ENCODE measurements around the gene PSMB2.

The PSMB2 gene

DNA sequence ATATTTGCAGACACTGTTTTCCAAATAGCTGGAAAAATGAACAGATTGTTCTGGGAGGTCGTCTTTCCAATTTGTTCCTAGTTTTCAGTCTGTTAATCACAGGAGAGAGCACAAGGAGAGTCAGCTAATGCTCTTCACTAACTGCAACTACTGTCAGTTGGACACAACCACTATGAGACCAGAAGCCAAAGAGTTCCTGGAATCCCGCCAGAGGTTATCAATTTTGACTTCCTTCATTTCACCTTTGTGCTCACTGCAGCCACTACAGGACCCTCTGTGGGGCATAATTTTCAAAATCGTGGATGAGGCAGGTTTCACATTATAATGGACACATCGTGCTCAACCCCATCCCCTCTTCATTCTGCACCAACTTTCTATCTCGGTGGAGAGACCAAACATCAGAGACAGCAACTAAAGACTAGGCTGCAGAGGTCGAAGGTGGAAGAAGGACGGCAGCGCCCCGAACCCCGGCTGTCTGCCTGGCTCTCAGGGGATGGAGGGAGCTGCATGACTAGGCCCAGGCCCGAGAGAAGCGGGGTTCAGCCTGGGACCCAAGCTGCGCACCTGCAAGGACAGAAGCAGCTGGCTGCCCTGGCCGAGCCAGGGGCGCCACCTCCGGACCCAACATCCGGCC is 84.7 kb downstream of the PSMB2 start:
- DNase-seq (ENCODE audit: low spot score) = no peak

DNA sequence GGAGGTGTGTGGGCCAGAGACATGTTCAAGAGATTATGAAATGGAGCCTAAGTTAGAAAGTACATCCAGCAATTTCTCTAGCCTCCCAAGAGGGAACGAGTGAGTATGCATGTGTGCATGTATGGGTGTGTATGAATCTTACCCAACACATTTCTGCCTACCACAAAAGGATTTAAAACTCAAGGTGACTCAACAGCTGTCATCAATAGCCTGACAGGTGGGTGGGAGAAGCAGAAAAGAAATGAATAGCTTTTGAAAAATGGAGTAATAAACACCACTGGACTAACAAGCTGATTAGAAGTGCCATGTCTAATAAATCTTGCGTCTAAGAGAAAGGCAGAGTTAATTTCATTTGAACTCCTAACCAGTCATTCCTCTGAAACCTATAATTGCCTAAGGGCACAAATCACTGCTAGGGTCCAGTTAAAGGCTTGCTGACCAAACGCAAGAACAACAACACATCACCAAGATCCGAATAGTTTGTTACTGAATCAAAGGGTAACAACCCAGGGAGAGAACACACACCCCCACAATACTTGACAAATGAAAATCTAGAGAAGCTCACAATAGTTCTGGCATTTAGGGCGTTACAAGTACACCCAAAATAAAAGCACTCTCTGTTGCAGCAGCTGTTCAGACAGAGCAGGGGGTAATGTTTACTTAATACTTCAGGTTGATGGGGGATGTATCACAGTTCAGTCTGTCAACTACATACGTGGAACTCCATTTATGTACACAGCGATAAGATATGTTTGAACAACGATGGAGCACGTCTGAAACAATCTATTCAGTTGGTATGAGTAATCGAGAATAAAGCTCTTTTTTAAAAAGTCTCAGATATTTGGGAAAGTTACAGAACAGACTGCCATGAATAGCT is 85.5 kb downstream of the PSMB2 start:
- no peak for DNase-seq (ENCODE audit: low spot score)

DNA sequence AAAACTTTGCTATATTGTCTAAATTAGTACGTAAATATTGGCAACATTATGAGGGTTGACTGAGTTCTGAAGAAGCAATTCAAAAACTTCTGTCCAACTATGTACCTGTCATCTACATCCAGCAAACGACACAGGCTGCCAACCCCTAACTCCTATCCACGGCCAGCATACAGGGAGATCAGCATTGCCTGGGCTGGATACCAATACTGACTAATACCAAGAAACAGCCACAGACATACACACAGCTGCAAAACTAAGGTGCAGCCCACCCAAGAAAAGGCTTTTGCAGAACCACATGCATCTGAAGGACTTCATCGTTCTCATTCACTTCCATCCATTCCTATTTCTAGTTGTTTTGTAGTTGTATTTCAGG is 86.1 kb downstream of the PSMB2 start:
- no peak for DNase-seq (ENCODE audit: low spot score)

DNA sequence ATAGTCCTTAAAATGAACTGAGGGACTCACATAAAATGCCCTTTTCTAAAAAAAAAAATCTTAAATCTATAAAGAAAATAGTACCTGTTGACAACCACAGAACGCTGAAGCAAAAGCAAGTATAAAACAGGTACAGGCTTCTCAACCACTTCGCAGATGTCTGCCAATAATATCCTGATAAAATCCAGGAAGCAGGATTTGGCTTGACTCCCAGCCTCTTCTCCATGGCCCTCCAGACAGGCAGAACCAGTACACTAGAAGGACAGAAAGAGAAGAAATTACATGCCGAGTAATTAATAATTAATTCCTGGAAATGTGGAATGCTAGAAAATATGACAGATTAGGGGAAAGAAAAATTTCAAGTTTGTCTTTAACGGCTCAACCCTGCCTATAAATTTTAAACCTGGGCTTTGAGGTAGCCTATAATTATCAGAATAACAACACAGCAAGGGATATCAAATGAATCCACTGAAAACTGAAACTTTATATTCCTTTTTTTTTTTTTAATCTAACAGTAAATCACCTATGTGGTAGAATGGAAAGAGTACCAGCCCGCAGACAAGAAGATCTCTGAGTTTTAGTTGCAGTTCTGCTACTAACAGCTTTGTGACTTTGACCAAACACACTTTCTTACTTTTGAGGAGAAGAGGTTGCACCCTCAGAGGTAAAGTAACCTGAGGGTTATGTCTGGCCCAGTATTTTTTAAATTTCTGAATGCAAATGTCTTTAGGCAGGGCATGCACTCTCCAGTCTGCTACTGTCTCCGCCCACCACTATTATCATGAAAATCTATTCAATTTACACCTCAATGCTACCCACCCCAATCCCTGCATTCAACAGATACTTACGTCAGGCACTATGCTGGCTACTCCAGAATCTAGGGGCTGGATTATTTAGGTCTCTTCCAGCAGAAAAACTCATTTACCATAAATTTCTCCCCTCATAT is 86.8 kb downstream of the PSMB2 start:
- DNase-seq (ENCODE audit: low spot score) = no peak

DNA sequence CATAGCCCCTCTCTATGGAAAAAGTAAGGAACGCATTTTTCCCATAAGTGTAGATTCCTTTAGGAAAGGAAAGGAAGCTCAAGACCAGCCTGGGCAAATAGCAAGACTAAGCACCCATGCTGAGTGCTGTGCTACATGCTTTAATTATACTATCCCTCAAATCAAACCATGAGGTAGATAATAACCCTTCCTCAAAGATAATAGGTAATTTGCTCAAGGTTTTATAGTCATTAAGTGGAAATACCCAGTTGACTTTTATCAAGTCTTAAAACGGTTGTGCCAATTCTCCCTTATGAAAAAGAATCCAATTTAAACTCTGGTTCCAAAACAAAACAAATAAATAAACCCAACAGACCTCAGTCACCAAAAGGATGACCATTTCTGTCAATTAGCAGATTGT is 87.5 kb downstream of the PSMB2 start:
- no peak for DNase-seq (ENCODE audit: low spot score)
